AG04449 (cell line): Measurements from ENCODE around the gene TRAIP.
"Not testable (repeated sequence)": the region's sequence is repeated elsewhere in the genome, so short reads cannot be mapped to it uniquely, and the experiment has no call there.

Experiments used
- CTCF ChIA-PET: fragments of 350-600 bp; formaldehyde crosslinking; extraction: SDS; loops from one replicate; lab custom pipeline; 2021; ENCODE audit warnings: antibody characterized with exemption; lab: Yijun Ruan, JAX
- POLR2A ChIA-PET: fragments of 400-600, 350-600 bp; formaldehyde crosslinking; extraction: SDS; loops from one replicate; lab custom pipeline; 2020; ENCODE audit warnings: antibody characterized with exemption, inconsistent platforms; lab: Yijun Ruan, JAX
- DNase-seq: peaks from one replicate; pipeline ENCODE4 v3.0.0-alpha.2; 2010; ENCODE audit warnings: low read depth, low spot score
- H3K4me3 ChIP-seq: 2 replicates; pipeline ENCODE4 v1.5.1; 2011; ENCODE audit warnings: low read depth, mild to moderate bottlenecking, control low read depth, low read length
- TF ChIP-seq, protein P1 (sequence below): IDR thresholded peaks from one replicate; pipeline ENCODE4 v1.5.1; 2011; ENCODE audit warnings: mild to moderate bottlenecking, moderate library complexity, low read length, control low read depth, inconsistent platforms; ENCODE audit not compliant: insufficient read depth; ENCODE audit errors: missing control alignments

Gene TRAIP, protein sequence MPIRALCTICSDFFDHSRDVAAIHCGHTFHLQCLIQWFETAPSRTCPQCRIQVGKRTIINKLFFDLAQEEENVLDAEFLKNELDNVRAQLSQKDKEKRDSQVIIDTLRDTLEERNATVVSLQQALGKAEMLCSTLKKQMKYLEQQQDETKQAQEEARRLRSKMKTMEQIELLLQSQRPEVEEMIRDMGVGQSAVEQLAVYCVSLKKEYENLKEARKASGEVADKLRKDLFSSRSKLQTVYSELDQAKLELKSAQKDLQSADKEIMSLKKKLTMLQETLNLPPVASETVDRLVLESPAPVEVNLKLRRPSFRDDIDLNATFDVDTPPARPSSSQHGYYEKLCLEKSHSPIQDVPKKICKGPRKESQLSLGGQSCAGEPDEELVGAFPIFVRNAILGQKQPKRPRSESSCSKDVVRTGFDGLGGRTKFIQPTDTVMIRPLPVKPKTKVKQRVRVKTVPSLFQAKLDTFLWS

DNA sequence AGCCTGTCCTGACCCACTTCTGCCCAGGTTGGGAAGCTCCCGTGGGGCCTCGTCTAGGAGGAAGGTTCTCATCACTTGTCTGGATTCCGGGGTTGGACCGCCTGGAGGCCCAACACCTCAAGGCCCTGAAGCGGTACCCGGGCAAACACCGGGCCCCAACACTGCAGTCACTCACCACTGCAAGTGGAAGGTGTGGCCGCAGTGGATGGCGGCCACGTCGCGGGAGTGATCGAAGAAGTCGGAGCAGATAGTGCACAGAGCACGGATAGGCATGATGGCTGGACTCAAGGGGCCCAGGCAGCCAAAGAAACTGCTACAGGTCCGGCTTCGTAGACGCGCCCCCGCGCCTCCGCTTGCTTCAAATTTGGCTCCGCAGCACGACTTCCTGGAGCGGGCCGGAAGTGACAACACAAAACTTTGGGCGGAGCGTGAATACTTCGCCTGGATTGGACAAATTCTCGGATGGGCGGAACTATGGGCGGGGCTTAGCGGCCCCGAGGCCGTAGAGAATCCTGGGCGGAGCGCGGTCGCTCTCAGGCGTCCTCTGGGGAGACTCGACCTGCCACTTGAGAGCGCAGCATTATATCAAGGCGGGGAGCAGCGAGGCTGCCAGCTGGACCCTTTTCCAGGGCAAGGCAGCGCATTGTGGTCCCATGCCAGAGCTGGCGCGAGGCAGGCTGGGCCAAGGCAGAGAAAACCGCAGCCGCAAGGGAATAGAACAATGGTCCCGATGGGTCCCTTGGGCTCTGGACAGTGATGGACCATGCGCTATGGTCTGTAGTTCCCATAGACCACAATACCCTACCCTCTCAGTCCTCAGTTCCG, at the start of gene TRAIP:
TSS of gene TRAIP (minus strand) at position 384 of the 825 bp plus-strand sequence. CDS start at position 273, 111 bp downstream.
- ChIA-PET CTCF (interaction anchor here (1.4 to 6.0 kb wide), 3 partner anchors 11 to 53 kb away, joined by 4 to 57 read pairs (median 12); partner anchors contain the start of gene INKA1), POLR2A (interaction anchor here (0.8 kb wide), 1 partner anchor 57 kb away, joined by 4 read pairs; the partner anchor contains the start of gene CDHR4)
- peak; percentile 45 for DNase-seq
- peak within 1 kb of the TSS; percentile 88 for H3K4me3 ChIP-seq
- TF ChIP-seq, protein P1, sequence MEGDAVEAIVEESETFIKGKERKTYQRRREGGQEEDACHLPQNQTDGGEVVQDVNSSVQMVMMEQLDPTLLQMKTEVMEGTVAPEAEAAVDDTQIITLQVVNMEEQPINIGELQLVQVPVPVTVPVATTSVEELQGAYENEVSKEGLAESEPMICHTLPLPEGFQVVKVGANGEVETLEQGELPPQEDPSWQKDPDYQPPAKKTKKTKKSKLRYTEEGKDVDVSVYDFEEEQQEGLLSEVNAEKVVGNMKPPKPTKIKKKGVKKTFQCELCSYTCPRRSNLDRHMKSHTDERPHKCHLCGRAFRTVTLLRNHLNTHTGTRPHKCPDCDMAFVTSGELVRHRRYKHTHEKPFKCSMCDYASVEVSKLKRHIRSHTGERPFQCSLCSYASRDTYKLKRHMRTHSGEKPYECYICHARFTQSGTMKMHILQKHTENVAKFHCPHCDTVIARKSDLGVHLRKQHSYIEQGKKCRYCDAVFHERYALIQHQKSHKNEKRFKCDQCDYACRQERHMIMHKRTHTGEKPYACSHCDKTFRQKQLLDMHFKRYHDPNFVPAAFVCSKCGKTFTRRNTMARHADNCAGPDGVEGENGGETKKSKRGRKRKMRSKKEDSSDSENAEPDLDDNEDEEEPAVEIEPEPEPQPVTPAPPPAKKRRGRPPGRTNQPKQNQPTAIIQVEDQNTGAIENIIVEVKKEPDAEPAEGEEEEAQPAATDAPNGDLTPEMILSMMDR, result no peak

DNA sequence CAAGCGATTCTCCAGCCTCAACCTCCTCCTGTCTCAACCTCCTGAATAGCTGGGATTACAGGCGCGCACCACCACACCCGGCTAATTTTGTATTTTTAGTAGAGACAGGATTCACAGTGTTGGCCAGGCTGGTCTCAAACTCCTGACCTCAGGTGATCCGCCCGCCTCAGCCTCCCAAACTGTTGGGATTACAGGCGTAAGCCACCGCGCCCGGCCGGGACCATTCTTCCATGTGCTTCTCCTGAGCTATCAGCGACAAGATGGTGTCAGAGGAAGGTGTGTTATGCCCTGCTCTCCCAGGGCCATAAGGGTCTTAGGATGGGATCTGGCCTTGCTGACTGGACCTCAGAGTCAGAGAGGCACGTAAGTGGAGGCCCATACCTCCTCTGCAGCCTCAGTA, 48.1 kb upstream of the TRAIP start:
- ChIA-PET POLR2A (interaction anchor here (0.6 kb wide), 1 partner anchor 145 kb away, joined by 3 read pairs; no protein-coding TSS in a partner anchor), CTCF (interaction anchor here (0.9 to 4.2 kb wide), 6 partner anchors 10 to 103 kb away, joined by 3 to 22 read pairs (median 6); no protein-coding TSS in a partner anchor)
- H3K4me3 ChIP-seq, DNase-seq: not testable (repeated sequence)

DNA sequence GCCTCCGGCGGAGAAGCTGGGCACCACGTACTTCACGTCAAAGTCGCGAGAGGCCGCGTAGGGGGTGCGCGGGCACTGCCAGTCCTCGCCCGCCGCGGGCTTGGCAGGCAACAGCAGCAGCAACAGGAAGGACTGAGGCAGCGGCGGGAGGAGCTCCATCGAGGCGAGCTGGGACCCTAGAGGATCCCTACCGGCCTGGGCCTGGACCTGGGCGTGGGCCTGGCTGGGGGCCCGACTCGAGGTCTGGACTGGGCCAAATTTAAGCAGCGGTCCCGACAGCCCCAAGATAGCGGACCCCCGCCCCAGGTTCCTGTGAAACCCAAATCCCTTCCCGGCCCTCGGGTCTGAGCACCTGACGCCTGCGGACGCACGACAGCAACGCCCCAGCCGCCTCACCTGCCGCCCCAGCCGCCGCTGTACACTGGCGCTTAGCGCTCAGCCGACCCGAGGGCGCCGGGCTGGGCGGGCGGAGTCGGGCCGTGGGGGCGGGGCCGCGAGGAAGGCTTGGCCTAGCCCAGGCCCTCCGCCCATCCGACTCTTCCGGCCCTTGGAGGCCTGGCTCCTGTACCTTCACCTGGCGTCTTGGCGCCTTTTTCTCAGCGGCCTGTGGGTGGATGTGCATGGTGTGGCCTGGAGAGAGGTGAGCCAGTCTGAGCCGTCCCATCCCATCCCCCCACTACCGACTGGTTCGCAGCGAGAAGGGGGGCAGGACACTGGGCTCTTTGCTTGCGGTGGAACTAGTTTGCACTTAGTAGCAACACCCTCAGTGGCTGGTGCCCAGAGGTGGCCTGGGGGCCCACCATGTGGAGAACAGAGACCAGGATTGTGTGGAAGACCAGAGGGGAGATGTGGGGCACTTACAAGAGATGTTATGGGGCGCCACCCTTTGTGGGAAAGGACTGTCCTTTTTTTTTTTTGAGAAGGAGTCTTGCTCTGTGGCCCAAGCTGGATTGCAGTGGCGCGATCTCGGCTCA, 47.4 kb upstream of the TRAIP start, which contains the start of gene MST1R:
TSS of gene MST1R (minus strand) at position 423 of the 974 bp plus-strand sequence. CDS start at position 159, 264 bp downstream.
- H3K4me3 ChIP-seq, result peak within 1 kb of the TSS; percentile 13; the same call in 1 of the 2 replicates
- TF ChIP-seq, protein P1, result no peak
- POLR2A ChIA-PET, result interaction anchor here (0.6 kb wide), 1 partner anchor 146 kb away, joined by 3 read pairs; no protein-coding TSS in a partner anchor
- CTCF ChIA-PET, result interaction anchor here (0.9 to 2.9 kb wide), 5 partner anchors 11 to 102 kb away, joined by 3 to 22 read pairs (median 5); no protein-coding TSS in a partner anchor
- no peak for DNase-seq

DNA sequence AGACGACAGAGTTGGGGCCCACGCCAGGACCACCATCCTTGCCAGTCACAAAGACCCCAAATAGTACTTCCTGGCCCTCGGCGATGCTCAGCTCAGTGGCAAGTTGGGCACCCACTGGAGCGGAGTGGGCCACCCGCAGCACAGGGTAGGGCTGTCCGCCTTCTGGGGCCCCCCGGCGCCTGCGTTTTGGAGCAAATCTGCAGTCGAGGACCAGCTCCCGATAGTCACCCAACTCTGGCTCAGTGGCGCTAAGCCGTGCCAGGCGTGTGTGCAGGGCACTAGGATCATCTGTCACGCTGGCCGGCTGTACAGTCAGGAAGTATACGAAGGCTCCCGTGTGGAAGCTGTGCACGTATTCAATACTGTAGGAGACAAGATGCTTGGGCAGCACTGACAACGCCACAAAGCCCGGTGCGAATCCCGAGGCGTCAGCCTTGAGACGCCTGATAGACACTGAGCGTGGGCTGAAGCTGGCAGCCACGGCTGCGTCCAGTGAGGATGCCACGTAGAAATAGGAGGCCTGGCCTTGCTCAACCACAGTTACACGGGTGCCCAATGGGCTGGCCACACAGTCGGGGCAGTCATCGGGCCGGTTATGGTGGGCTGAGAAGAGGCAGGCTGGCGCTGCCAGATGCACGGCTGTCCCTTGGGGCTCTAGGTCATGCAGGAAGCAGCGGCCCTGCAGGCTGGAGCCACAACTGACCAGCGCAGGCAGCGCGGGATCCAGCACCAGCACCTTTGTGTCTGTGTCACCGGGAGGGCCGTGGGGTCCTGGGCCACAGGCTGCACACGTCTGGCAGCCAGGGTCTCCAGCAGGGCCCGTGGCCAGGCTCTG, 46.4 kb upstream of the TRAIP start:
- POLR2A ChIA-PET, result no interaction called here
- DNase-seq, result no peak
- H3K4me3 ChIP-seq, result no peak overlapping the region
- TF ChIP-seq, protein P1, result no peak
- CTCF ChIA-PET, result interaction anchor here (1.5 to 2.3 kb wide), 2 partner anchors 21 to 27 kb away, joined by 3 to 5 read pairs; partner anchors contain the start of gene MON1A

DNA sequence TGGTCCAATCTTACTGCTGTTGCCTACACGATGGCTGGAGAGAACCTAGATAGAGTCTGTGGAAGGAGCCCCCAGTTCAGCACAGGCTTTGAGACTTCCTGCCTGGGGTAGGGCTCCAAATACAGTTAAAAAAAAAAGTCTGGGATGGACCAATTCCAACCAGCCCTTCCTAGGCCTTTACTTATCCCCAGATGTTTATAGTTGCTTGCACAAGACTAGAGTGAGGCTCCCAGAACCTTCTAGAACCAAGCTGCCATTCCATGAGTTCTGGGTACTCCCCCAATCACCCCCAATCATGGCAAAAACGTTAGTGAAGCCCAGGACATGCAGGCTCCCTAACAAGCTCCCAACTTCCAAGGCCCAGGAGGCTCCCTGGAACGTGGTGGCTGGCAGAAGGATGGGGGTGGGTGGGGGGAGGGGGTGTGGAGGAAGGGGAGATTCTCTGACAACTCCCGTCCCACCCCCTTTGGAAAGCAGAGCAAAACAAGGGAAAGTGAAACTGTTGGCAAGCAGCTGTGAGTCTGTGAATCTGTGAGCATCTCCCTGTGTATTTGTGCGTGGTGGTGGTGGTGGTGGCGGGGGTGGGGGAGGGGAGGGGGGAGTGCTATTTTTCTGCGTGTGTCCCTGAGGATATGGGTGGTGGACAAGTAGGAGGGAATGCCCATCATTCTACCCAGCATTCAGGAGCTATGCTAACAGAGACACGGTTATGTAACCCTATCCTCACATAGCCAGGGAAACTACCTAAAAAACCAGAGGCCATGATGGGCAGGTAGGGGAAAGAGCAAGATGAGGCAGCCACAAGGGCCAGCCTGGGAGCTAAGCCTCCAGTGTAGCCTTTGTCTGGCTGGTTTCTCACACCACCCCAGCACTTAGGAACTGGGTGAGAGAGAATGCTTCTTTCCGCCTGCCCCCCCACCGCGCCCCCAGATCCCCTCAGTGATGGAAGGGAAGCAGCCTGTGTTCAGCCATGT, 45.3 kb upstream of the TRAIP start:
- POLR2A ChIA-PET, result no interaction called here

More for the DNA sequence above, 45.3 kb upstream of the TRAIP start:
- no peak overlapping the region for H3K4me3 ChIP-seq
- no peak for DNase-seq
- CTCF ChIA-PET, result interaction anchor here (1.3 to 2.3 kb wide), 4 partner anchors 22 to 100 kb away, joined by 3 to 8 read pairs (median 4); partner anchors contain the start of gene MON1A
- TF ChIP-seq, protein P1, result no peak
